ENCODE measurements around the gene RASAL2.

- TF ChIP-seq POLR2A (IDR thresholded peaks at IDR 0.05; ENCODE audit: low read depth, low read length) (no peak), POLR2AphosphoS5 (IDR thresholded peaks at IDR 0.05; ENCODE audit: low read depth, low read length) (no peak)
Measured at GRCh38 chr1:178324003-178324402, 230.1 kb downstream of the RASAL2 start.

Measured in GM12891 (cell line).